ENCODE data around the gene CACNG1.

CACNG1 gene

DNA sequence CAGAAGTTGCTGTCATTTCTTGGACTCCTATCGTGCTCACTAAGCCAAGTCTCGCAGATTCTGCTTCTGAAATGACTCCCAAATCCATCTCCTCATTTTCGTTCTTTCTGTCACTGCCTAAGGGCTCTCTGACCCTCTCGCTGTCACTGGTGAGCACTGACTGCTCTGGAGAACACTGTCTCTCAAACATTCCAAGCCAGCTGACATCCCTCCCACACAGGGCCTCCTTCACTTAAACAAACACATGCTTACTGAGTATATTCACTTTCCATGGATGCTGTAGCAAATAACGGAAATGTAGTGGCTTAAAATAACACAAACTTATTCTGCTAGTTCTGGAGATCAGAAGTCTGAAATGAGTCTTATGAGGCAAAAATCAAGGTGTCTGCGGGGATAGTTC is 18.8 kb downstream of the CACNG1 start:
- Histone ChIP-seq H3K27ac (ENCODE audit: poor library complexity, severe bottlenecking) (no peak overlapping the region), H3K4me1 (ENCODE audit: insufficient read depth, poor library complexity, severe bottlenecking) (no peaks in the 10 kb centered on the region), H3K27me3 (ENCODE audit: insufficient read depth, poor library complexity, severe bottlenecking) (no peaks in the 10 kb centered on the region), H3K36me3 (ENCODE audit: low read depth) (no peaks in the 10 kb centered on the region), H3K4me3 (ENCODE audit: severe bottlenecking) (no peak overlapping the region), H3K9me3 (ENCODE audit: severe bottlenecking) (no peaks in the 10 kb centered on the region)
- no peak for DNase-seq (ENCODE audit: low spot score)
- no peak for ATAC-seq (ENCODE audit: low read depth)
- TF ChIP-seq, protein P1, sequence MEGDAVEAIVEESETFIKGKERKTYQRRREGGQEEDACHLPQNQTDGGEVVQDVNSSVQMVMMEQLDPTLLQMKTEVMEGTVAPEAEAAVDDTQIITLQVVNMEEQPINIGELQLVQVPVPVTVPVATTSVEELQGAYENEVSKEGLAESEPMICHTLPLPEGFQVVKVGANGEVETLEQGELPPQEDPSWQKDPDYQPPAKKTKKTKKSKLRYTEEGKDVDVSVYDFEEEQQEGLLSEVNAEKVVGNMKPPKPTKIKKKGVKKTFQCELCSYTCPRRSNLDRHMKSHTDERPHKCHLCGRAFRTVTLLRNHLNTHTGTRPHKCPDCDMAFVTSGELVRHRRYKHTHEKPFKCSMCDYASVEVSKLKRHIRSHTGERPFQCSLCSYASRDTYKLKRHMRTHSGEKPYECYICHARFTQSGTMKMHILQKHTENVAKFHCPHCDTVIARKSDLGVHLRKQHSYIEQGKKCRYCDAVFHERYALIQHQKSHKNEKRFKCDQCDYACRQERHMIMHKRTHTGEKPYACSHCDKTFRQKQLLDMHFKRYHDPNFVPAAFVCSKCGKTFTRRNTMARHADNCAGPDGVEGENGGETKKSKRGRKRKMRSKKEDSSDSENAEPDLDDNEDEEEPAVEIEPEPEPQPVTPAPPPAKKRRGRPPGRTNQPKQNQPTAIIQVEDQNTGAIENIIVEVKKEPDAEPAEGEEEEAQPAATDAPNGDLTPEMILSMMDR (IDR thresholded peaks at IDR 0.05; ENCODE audit: poor library complexity, severe bottlenecking): no peak

DNA sequence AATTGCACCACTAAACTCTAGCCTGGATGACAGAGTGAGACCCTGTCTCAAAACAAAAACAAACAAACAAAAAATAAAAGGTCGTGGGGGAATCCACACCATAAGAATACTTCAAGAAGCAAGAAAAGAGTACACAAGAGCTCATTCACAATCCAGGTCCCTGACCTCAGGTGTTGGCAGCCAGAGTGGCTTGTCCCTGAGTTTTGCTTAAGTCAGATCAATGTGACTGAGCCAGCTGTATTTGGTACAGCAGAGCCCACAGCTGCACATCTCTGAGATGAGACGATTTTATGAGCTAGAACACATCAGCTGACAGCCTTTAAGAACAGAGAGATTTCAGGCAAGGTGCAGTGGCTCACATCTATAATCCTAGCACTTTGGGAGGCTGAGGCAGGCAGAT is 22.4 kb downstream of the CACNG1 start:
- TF ChIP-seq, protein P1 (IDR thresholded peaks at IDR 0.05; ENCODE audit: poor library complexity, severe bottlenecking): no peak
- Histone ChIP-seq H3K27ac (ENCODE audit: poor library complexity, severe bottlenecking) (no peak overlapping the region), H3K36me3 (ENCODE audit: low read depth) (peaks cover 7% of the 10 kb centered on the region; the same call in 1 of the 2 replicates), H3K27me3 (ENCODE audit: insufficient read depth, poor library complexity, severe bottlenecking) (no peaks in the 10 kb centered on the region), H3K4me3 (ENCODE audit: severe bottlenecking) (no peak overlapping the region), H3K4me1 (ENCODE audit: insufficient read depth, poor library complexity, severe bottlenecking) (no peaks in the 10 kb centered on the region), H3K9me3 (ENCODE audit: severe bottlenecking) (no peaks in the 10 kb centered on the region)
- no peak for ATAC-seq (ENCODE audit: low read depth)
- DNase-seq (ENCODE audit: low spot score): no peak

DNA sequence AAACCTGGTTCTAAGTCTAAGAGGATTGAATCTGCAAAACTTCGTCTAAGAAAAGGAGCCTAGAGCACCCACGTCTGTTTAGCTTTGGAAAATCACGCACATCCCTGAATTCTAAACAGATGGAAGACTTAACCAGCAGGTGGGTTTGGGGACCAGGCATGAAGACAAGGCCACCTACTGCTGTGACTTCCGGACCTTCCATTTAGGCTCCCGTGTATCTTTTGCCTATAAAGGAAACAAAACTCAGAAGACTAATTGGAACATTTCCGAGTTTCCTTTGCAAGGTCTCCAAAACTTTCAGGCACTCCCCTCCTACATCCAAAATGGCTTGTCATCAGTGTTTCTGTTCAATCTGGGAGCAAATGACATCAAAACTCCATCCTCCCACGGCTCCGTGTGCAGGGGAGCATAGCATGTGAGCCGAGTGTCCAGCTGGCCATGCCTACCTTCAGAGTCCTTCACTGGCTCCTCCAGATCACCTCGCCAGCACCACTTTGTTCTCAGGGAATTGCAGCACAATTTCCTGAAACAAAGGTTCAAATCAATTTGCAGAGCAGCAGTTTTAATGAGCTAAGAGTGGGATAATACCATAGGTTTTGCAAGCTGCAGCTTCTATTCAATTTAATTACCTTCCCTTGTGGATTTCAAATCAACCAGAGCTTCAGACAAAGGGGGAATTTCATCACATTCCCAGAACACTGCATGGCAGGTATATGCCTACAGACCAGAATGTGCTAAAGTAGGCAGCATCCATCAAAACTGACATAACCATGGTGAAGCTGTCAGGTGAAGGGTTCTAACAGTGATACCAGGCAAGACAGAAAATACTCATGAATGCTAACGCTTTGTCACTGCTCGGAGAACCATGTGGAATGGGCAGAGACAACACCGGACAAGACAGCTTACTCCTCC is 23.5 kb downstream of the CACNG1 start:
- TF ChIP-seq, protein P1 (IDR thresholded peaks at IDR 0.05; ENCODE audit: poor library complexity, severe bottlenecking): no peak
- Histone ChIP-seq H3K4me3 (ENCODE audit: severe bottlenecking) (no peak overlapping the region), H3K9me3 (ENCODE audit: severe bottlenecking) (no peaks in the 10 kb centered on the region), H3K27me3 (ENCODE audit: insufficient read depth, poor library complexity, severe bottlenecking) (no peaks in the 10 kb centered on the region), H3K36me3 (ENCODE audit: low read depth) (peaks cover 7% of the 10 kb centered on the region; the same call in 1 of the 2 replicates), H3K4me1 (ENCODE audit: insufficient read depth, poor library complexity, severe bottlenecking) (no peaks in the 10 kb centered on the region), H3K27ac (ENCODE audit: poor library complexity, severe bottlenecking) (no peak overlapping the region)
- ATAC-seq (ENCODE audit: low read depth): no peak
- DNase-seq (ENCODE audit: low spot score): no peak

DNA sequence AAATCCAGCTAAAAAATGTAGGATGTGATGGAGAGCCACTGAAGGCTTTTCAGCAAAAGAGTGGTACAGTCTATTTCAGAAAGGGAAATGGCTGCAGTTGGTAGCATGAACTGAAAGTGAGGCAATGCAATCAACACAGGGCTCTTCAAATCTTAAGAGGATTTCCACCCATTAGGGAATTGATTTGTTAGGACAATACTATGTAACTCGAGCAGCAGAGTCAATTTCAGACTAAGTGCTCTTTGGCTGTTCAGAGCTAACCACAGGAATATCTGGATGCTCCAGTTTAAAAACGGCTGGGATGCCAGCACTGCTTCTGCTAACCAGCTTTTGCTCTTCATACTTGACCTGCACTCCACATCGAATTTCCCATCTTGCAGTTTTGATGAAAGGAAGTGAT is 24.6 kb downstream of the CACNG1 start:
- Histone ChIP-seq H3K4me1 (ENCODE audit: insufficient read depth, poor library complexity, severe bottlenecking) (no peaks in the 10 kb centered on the region), H3K27ac (ENCODE audit: poor library complexity, severe bottlenecking) (no peak overlapping the region), H3K4me3 (ENCODE audit: severe bottlenecking) (no peak overlapping the region), H3K36me3 (ENCODE audit: low read depth) (peaks cover 7% of the 10 kb centered on the region; the same call in 1 of the 2 replicates), H3K27me3 (ENCODE audit: insufficient read depth, poor library complexity, severe bottlenecking) (no peaks in the 10 kb centered on the region), H3K9me3 (ENCODE audit: severe bottlenecking) (no peaks in the 10 kb centered on the region)
- DNase-seq (ENCODE audit: low spot score): no peak
- no peak for ATAC-seq (ENCODE audit: low read depth)
- TF ChIP-seq, protein P1 (IDR thresholded peaks at IDR 0.05; ENCODE audit: poor library complexity, severe bottlenecking): no peak
